Omental fat pad (tissue), 4 donors: ENCODE measurements around the gene RSRC1. TPM values are rescaled to one million over a fixed set of nuclear protein-coding genes. Genes with fewer than 3 reads are reported as not detected.

ENCODE experiments used
- ATAC-seq: fragments of 150-250 bp; one replicate; pipeline ENCODE4 v1.9.1; 2016; ENCODE audit warnings: mild to moderate bottlenecking, moderate library complexity; ENCODE audit not compliant: low FRiP score
- DNase-seq: peaks from one replicate; pipeline ENCODE4 v3.0.0-alpha.2; 2019; ENCODE audit warnings: low spot score
- total RNA-seq, 4 donors: library from RNA; depleted of rRNA; stranded (reverse); fragments of >200 nt; gene quantifications; one replicate each; pipeline ENCODE4 v1.1.0, GENCODE V29; 2016
- TF ChIP-seq, protein P1 (sequence below), 3 donors: fragments of 450-650 bp; IDR thresholded peaks; one replicate each; pipeline ENCODE4 v1.5.1; 2016 to 2017; ENCODE audit warnings: antibody characterized with exemption in 3 of 3, mild to moderate bottlenecking in 3 of 3, moderate library complexity in 2 of 3

Gene RSRC1
- total RNA-seq, 4 donors from 2014 or later: 30.7 to 48.9 (median 40.9) TPM

DNA sequence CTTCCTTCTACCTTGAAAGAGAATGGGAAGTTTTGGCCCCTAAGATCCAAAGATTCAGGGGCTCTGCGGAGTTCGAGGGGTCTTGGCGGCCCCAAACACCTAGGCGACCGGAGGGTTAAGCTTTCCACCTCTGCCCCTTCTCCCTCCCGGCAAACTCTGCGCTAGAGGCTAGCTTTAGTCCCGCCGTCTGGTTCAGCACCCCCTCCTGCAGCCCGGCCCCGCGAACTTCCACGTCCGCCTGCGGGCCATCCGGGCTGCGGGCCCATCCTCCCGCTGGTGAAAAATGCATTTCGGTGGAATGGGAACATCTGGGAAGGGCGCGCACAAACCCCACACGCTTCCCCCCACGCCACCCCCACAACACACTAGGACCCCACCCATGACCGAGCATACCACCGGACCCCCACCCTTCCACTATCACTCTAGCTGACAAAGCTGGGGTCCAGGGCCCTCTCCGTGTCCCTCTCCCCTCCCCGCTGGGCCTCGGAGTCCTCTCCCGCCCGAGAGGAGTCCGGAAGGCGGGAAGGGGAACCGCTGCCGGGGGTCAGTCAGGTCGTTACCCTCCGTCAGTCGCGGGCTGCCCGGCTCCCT, 4.7 kb upstream of the RSRC1 start:
- no peak for DNase-seq
- no peak for ATAC-seq
- TF ChIP-seq, protein P1, sequence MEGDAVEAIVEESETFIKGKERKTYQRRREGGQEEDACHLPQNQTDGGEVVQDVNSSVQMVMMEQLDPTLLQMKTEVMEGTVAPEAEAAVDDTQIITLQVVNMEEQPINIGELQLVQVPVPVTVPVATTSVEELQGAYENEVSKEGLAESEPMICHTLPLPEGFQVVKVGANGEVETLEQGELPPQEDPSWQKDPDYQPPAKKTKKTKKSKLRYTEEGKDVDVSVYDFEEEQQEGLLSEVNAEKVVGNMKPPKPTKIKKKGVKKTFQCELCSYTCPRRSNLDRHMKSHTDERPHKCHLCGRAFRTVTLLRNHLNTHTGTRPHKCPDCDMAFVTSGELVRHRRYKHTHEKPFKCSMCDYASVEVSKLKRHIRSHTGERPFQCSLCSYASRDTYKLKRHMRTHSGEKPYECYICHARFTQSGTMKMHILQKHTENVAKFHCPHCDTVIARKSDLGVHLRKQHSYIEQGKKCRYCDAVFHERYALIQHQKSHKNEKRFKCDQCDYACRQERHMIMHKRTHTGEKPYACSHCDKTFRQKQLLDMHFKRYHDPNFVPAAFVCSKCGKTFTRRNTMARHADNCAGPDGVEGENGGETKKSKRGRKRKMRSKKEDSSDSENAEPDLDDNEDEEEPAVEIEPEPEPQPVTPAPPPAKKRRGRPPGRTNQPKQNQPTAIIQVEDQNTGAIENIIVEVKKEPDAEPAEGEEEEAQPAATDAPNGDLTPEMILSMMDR (IDR thresholded peaks at IDR 0.05): no peak

GRCh38 chr3:158105710-158106253, 4.1 kb upstream of the RSRC1 start:
- TF ChIP-seq, protein P1 (IDR thresholded peaks at IDR 0.05): no peak
- DNase-seq (no peak), ATAC-seq (no peak)

- ATAC-seq (no peak), DNase-seq (no peak)
Observed at GRCh38 chr3:158106766-158107471, 3.0 kb upstream of the RSRC1 start.

GRCh38 chr3:158107605-158108444, 2.1 kb upstream of the RSRC1 start:
- TF ChIP-seq, protein P1 (IDR thresholded peaks at IDR 0.05): no peak
- DNase-seq: no peak
- no peak for ATAC-seq

More at GRCh38 chr3:158106766-158107471, 3.0 kb upstream of the RSRC1 start:
- TF ChIP-seq, protein P1 (IDR thresholded peaks at IDR 0.05): no peak

- ATAC-seq (no peak), DNase-seq (no peak)
- TF ChIP-seq, protein P1 (IDR thresholded peaks at IDR 0.05): no peak
Observed at GRCh38 chr3:158108445-158108985, 1.4 kb upstream of the RSRC1 start.

DNA sequence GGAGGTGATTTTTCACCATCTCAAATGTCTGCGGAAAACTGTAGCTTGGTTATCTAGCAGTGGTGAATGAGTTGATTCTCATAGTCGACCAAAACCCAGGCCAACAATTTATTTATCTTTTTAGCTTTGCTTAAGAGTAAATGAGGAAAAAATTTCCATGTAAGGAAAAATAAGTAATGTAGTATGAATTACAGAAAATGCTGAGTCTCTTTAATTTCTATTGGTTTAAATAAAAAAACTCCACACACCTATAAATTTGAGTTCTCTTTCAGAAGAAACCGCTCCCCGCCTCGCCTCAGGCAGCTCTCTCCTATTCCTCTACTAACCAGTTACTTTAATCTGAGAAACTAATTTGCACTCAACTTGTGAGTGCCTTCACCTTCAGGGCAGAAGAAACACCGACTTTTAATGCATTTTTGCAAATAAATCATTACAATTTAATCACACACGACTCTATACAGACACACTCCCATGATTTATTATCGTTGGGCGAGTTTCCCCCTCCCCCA, 540 bp upstream of the RSRC1 start:
- TF ChIP-seq, protein P1 (IDR thresholded peaks at IDR 0.05): no peak
- DNase-seq (no peak), ATAC-seq (no peak)
